HL-60/S4 treated with phorbol 12-myristate 13-acetate at 8.2 ng/mL for 4 days and 3 days (cell line): Measurements from ENCODE around the gene CCDC71.

Source experiments
- in situ Hi-C: fragments of 300-500 bp; cut with MboI; formaldehyde crosslinking; loops from 2 replicates; pipeline ENCODE4 v1.15.0; 2022; ENCODE audit warnings: low sequenced_read_pairs

Gene CCDC71

GRCh38 chr3:49165771-49166751, at the start of gene CCDC71:
Gene CCDC71 (minus strand): TSS chr3:49166331. CDS start chr3:49164208, 2,123 bp downstream.
- in situ Hi-C loops, result no loop called here

- in situ Hi-C loops, result no loop called here
These were observed 47.9 kb upstream of the CCDC71 start for GRCh38 chr3:49213998-49214397.

- in situ Hi-C loops, result no loop called here
These were observed 47.4 kb upstream of the CCDC71 start for GRCh38 chr3:49213541-49213943.

- in situ Hi-C loops, result no loop called here
These were observed 33.8 kb upstream of the CCDC71 start for GRCh38 chr3:49199900-49200281.

- in situ Hi-C loops, result no loop called here
These were observed 33.2 kb upstream of the CCDC71 start for GRCh38 chr3:49199239-49199899.

- in situ Hi-C loops, result no loop called here
These were observed 32.6 kb upstream of the CCDC71 start for GRCh38 chr3:49198611-49199230.

GRCh38 chr3:49198161-49198560, 32.0 kb upstream of the CCDC71 start:
- in situ Hi-C loops, result no loop called here

GRCh38 chr3:49191741-49192140, 25.6 kb upstream of the CCDC71 start:
- in situ Hi-C loops, result no loop called here

GRCh38 chr3:49183873-49184272, 17.7 kb upstream of the CCDC71 start:
- in situ Hi-C loops, result no loop called here

- in situ Hi-C loops, result no loop called here
These were observed 16.6 kb upstream of the CCDC71 start for GRCh38 chr3:49182682-49183081.

GRCh38 chr3:49181351-49181750, 15.2 kb upstream of the CCDC71 start:
- in situ Hi-C loops, result no loop called here

GRCh38 chr3:49180116-49180515, 14.0 kb upstream of the CCDC71 start:
- in situ Hi-C loops, result no loop called here

- in situ Hi-C loops, result no loop called here
These were observed 10.9 kb upstream of the CCDC71 start for GRCh38 chr3:49177073-49177472.

- in situ Hi-C loops, result no loop called here
These were observed 9.4 kb upstream of the CCDC71 start for GRCh38 chr3:49175530-49175929.

GRCh38 chr3:49174397-49174985, 8.4 kb upstream of the CCDC71 start:
- in situ Hi-C loops, result no loop called here

- in situ Hi-C loops, result no loop called here
These were observed 7.7 kb upstream of the CCDC71 start for GRCh38 chr3:49173792-49174170.

GRCh38 chr3:49173116-49173791, 7.1 kb upstream of the CCDC71 start:
- in situ Hi-C loops, result no loop called here

GRCh38 chr3:49172551-49173041, 6.5 kb upstream of the CCDC71 start:
- in situ Hi-C loops, result no loop called here

GRCh38 chr3:49171775-49172500, 5.8 kb upstream of the CCDC71 start:
- in situ Hi-C loops, result no loop called here
